Measurements from ENCODE around the gene PCNX1.

The PCNX1 gene

DNA sequence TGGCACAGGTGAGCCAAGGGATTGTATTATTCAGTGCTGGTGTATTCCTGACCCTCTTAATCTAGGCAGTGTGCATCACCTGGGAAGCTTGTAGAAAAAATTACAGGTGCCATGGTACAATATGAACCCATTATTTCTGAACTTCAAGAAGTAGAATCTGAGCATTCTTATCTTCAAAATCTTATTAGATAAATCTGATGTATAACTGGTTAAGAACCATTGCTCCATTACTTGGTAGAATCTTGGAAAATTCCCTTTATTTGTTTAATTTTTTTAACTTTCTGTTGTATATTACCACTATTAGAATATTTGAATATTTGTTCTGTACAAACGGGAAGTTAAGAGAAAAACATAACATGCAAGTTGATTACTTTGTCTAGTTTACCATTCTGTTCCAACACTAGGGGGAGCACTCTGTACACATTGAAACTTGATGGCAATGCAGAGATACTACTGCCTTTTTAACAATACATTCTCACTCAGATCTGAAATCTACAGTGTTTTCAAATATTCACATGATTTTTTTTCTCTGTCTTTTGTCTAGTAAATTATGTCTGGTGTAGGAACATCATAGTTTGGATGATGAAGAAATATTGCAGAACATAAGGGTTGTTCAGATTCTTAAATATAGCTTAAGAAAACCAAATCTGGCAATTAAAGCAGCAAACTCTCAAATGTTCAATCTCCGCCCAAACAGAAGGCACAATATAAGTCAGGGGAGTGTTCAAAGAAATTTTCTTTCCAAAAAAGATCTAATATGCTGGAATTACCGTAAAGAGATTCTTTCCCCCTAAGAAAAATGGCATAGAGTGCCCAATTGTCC is 196.6 kb downstream of the PCNX1 start:
- no peak overlapping the region for H3K9ac ChIP-seq (ENCODE audit: low read depth, low read length)
- H3K36me3 ChIP-seq (ENCODE audit: insufficient read depth, low read length) = no peaks in the 10 kb centered on the region; the same call in 1 of the 2 replicates
- no peaks in the 10 kb centered on the region for H3K9me3 ChIP-seq (ENCODE audit: control insufficient read depth, insufficient read depth, low read length)
- no peaks in the 10 kb centered on the region for H3K4me1 ChIP-seq (ENCODE audit: insufficient read depth, low read length)

DNA sequence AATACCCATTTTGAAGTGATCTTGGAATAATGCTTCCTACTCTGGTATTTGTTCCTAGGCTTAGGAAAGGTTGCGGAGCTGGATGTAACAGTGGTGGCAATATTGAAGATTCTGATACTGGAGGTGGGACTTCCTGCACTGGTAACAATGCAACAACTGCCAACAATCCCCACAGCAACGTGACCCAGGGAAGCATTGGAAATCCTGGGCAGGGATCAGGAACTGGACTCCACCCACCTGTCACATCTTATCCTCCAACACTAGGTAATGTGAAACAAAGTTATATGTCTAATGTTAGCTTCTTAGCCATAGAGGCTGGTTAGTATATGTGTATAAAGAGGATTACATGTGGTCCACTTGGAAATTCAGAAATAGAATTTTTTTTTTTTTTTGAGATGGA is 197.9 kb downstream of the PCNX1 start:
- no peak overlapping the region for H3K9ac ChIP-seq (ENCODE audit: low read depth, low read length)
- H3K36me3 ChIP-seq (ENCODE audit: insufficient read depth, low read length) = no peaks in the 10 kb centered on the region; the same call in 1 of the 2 replicates
- no peaks in the 10 kb centered on the region for H3K9me3 ChIP-seq (ENCODE audit: control insufficient read depth, insufficient read depth, low read length)
- no peaks in the 10 kb centered on the region for H3K4me1 ChIP-seq (ENCODE audit: insufficient read depth, low read length)

DNA sequence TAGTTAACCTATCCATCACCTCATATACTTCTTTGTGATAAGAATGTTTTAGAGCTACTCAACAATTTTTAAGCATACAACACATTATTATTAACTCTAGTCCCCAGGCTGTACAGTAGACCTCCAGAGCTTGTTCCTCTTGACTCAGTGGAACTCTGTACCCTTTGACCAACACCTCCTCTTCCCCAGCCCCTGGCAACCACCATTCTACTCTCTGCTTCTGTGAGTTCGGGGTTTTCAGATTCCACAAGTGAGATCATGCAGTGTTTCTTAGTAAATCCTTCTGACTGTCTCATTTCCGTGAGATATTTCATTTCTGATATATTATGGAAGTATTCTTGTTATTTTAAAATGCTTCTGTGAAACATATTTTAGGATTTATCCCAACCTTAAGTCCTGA is 200.7 kb downstream of the PCNX1 start:
- H3K9me3 ChIP-seq (ENCODE audit: control insufficient read depth, insufficient read depth, low read length) = no peaks in the 10 kb centered on the region
- no peaks in the 10 kb centered on the region for H3K4me1 ChIP-seq (ENCODE audit: insufficient read depth, low read length)
- H3K36me3 ChIP-seq (ENCODE audit: insufficient read depth, low read length) = no peaks in the 10 kb centered on the region
- no peak overlapping the region for H3K9ac ChIP-seq (ENCODE audit: low read depth, low read length)

DNA sequence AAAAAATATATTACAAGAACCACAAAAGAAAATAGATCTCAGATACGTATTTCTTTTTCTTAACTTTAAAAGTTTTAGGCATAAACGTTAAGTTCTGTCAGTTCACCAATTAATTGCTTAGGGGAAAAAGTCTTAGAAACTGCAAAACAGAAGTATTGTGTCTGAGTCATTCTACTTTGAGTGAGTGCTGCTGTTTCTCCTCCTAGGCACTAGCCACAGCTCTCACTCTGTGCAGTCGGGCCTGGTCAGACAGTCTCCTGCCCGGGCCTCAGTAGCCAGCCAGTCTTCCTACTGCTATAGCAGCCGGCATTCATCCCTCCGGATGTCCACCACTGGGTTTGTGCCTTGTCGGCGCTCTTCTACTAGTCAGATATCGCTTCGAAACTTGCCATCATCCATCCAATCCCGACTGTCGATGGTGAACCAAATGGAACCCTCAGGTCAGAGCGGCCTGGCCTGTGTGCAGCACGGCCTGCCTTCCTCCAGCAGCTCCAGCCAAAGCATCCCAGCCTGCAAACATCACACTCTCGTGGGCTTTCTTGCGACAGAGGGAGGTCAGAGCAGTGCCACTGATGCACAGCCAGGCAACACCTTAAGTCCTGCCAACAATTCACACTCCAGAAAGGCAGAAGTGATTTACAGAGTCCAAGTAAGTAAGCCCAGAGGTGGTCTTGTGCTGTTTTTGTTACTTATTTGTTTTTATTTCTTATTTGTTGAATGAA is 201.3 kb downstream of the PCNX1 start:
- Histone ChIP-seq H3K4me1 (ENCODE audit: insufficient read depth, low read length) (no peaks in the 10 kb centered on the region), H3K9ac (ENCODE audit: low read depth, low read length) (no peak overlapping the region), H3K9me3 (ENCODE audit: control insufficient read depth, insufficient read depth, low read length) (no peaks in the 10 kb centered on the region), H3K36me3 (ENCODE audit: insufficient read depth, low read length) (no peaks in the 10 kb centered on the region)

DNA sequence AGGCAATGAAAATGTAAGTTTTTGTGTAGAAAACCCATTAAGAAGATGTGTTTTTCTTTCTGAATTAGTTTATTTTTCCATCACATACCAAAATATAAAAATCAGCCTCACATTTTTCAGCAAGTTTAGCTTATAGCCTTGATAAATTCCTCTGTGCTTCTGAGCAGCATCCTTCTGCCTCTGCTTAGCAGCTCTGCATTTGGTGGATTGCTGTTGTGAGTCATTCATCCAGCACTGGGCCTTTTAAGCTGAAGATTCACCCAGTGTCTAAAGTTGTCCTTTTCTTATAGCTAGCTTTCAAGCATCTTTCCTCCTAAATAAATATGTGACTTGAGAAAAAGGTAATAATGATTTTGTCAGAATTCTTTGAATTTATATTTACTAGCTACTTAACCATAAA is 206.1 kb downstream of the PCNX1 start:
- peaks cover 10% of the 10 kb centered on the region for H3K4me1 ChIP-seq (ENCODE audit: insufficient read depth, low read length)
- H3K9ac ChIP-seq (ENCODE audit: low read depth, low read length) = no peak overlapping the region
- no peaks in the 10 kb centered on the region for H3K9me3 ChIP-seq (ENCODE audit: control insufficient read depth, insufficient read depth, low read length)
- no peaks in the 10 kb centered on the region for H3K36me3 ChIP-seq (ENCODE audit: insufficient read depth, low read length)

DNA sequence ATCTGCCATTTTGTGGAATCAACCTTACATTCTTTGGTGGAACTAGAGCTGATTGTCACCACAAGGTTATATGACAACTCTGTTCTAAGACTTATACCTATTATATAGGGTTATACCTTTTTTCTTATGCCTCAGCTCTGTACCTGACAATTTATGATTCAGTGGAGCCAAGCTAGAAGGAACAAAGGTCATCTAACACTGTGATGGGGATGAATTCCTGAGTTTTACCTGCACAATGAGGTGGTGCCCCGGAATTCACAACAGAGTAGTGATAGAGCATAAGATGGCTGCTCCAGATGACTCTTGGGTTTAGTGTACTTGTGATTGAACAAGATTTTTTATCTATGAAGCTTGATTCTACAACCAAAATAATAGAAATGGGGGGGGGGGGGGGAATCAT is 207.3 kb downstream of the PCNX1 start:
- no peaks in the 10 kb centered on the region for H3K9me3 ChIP-seq (ENCODE audit: control insufficient read depth, insufficient read depth, low read length)
- no peaks in the 10 kb centered on the region for H3K36me3 ChIP-seq (ENCODE audit: insufficient read depth, low read length)
- no peak overlapping the region for H3K9ac ChIP-seq (ENCODE audit: low read depth, low read length)
- H3K4me1 ChIP-seq (ENCODE audit: insufficient read depth, low read length) = peaks cover 18% of the 10 kb centered on the region

DNA sequence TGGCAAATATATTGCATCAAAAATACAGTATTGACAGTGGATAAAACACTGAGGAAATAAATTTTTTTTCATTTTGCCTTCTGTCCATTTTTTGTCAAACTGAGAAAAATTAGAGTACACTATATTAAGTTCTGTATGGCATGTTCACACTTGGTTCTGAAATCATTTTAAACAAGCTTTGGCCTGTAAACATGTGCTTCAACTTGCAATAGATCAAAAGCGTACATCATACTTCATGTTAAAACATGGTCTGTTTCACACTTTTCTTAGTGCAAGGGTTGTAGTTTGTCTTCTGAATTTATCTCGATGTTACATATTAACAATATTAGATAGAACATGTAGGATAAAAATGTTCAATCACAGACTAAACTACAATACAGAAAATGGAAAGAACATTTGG is 208.0 kb downstream of the PCNX1 start:
- H3K4me1 ChIP-seq (ENCODE audit: insufficient read depth, low read length) = peaks cover 18% of the 10 kb centered on the region

DNA sequence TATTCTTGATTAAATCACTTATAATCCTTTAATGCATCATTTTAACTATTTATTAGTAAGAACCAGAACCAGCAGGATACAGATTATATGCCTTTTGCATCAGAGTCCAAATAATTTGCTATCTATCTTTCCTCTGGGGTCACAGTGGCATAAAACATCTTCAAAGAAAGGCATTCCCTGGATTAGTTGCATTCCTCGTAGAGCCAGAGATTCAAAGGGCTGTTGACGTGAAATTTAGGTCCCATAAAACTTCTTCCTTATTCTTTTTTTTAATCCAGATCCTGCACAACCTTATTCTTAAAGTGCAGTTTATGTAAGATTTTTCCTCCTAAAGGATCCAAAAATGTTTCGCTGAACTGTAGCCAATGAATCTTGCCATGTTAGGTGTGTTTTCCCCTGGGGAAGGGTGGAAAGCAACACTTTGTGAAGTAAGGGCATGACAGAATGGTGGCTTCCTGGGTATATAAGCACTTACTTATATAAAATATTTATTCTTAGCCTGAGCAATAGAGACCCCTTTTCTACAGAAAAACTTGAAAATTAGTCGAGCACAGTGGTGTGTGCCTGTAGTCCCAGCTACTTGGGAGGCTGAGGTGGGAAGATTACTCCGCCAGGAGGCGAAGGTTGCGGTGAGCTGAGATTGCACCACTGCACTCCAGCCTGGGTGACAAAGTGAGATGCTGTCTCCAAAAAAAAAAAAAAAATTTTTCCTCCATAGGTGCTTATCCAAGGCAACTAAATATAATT is 208.7 kb downstream of the PCNX1 start:
- Histone ChIP-seq H3K36me3 (ENCODE audit: insufficient read depth, low read length) (no peaks in the 10 kb centered on the region), H3K9me3 (ENCODE audit: control insufficient read depth, insufficient read depth, low read length) (peaks cover 3% of the 10 kb centered on the region; the same call in 1 of the 2 replicates), H3K9ac (ENCODE audit: low read depth, low read length) (no peak overlapping the region), H3K4me1 (ENCODE audit: insufficient read depth, low read length) (peaks cover 18% of the 10 kb centered on the region)

More for the DNA sequence above, 208.0 kb downstream of the PCNX1 start:
- Histone ChIP-seq H3K9ac (ENCODE audit: low read depth, low read length) (no peak overlapping the region), H3K36me3 (ENCODE audit: insufficient read depth, low read length) (no peaks in the 10 kb centered on the region), H3K9me3 (ENCODE audit: control insufficient read depth, insufficient read depth, low read length) (peaks cover 3% of the 10 kb centered on the region; the same call in 1 of the 2 replicates)

DNA sequence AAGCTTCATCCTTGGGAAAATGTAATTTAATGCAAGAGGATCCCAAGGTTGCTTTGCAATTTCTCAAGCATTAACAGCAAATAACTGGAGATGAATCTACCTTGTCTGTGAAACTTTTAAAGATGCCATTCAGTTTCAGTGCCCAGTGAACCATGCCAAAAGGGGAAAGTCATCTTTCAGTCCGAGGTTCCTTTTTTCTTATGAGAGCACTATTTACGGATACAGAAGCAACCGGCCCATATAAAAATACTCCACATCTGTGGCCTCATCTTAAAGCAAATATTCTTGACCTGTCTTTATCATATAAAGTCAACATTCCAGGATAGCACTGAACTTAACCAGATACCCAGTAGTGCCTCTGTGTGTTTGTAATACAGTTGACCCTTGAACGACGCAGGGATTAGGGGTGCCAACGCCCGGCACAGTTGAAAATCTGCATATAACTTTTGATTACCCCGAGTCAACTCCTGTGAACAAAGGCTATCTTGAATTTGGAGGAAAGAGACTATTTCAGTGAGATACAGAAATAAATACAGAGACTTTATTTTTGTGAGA is 209.4 kb downstream of the PCNX1 start:
- H3K9me3 ChIP-seq (ENCODE audit: control insufficient read depth, insufficient read depth, low read length) = peaks cover 7% of the 10 kb centered on the region
- H3K4me1 ChIP-seq (ENCODE audit: insufficient read depth, low read length) = peaks cover 18% of the 10 kb centered on the region
- no peak overlapping the region for H3K9ac ChIP-seq (ENCODE audit: low read depth, low read length)
- H3K36me3 ChIP-seq (ENCODE audit: insufficient read depth, low read length) = no peaks in the 10 kb centered on the region; the same call in 1 of the 2 replicates

DNA sequence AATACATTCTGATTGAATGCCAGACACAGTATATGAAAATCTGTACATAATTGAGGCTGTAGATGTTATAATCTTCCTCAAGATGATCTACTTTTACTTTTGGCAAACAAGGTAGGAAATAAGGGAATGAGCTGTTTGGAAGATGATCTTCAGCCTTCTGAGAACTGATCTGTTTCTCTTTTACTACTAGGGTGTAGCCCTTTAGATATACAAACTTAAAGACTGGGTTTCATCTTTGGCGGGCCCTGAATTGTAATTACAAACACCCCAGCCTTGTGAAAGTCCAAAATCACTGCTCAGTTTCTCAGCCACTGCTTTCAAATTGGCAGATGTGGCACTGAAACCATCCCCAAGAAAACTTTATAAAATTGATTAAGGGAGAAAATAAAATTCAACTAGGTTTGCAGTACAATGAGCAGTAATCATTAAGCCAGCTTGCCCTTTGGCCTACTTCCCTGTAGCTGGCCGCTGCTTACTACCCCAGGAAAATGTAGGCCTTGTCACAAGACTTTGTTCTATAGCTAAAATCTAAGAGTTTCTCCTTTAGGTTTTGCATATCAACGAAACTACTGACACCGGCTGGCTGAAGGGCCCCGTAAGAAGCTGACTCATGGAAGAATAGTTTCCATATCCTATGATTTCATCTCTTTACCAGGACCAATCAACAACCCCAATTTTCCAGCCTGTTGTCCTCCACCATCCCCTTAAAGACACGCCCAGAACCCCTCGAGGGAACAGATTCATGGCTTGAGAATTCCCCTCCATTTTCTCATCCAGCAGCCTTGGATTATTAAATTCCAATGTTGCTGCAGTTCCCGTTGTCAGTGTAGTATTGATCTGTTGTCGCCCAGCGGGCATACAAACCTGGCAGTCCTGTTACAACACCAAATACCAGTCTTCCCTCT is 210.8 kb downstream of the PCNX1 start:
- Histone ChIP-seq H3K4me1 (ENCODE audit: insufficient read depth, low read length) (peaks cover 18% of the 10 kb centered on the region), H3K9me3 (ENCODE audit: control insufficient read depth, insufficient read depth, low read length) (peaks cover 10% of the 10 kb centered on the region), H3K9ac (ENCODE audit: low read depth, low read length) (no peak overlapping the region), H3K36me3 (ENCODE audit: insufficient read depth, low read length) (no peaks in the 10 kb centered on the region; the same call in 1 of the 2 replicates)

DNA sequence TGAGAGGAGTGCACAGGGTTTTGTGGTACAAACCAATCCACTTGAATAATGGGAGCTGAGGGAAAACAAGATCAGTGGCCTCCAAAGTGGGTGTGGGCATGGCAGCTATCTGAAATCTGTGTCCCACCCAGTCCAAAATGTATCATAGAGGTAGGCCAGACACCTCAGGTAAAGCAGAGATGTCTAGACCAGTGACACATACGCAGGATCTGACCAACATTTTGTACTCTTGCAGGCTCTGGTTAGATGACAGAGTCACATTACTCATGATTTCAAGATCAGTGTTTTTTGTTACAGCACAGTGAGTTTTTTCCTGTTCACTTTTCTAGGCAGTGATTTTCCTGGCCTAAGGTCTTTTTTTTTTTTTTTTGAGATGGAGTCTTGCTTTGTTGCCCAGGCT is 211.8 kb downstream of the PCNX1 start:
- Histone ChIP-seq H3K9me3 (ENCODE audit: control insufficient read depth, insufficient read depth, low read length) (peaks cover 20% of the 10 kb centered on the region), H3K36me3 (ENCODE audit: insufficient read depth, low read length) (no peaks in the 10 kb centered on the region; the same call in 1 of the 2 replicates), H3K9ac (ENCODE audit: low read depth, low read length) (no peak overlapping the region), H3K4me1 (ENCODE audit: insufficient read depth, low read length) (peaks cover 18% of the 10 kb centered on the region)

DNA sequence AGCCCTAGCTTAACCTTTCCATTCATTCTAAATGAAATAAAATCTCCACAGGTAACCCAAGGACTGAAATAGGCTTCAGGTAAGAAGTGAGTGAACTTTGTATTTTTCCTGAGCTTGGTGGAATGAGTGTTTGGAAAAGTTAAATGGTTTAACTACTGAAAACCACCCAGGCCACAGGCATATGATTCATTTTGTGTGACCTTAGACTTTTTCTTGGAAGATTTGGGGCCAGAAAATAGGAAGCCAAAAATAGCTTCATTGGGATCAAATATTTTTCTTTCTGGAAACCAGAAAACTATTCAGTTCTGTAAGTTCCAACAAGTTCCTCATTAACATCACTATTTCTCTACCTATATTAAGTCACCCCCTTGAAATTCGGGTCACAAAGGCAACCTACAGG is 212.6 kb downstream of the PCNX1 start:
- Histone ChIP-seq H3K9ac (ENCODE audit: low read depth, low read length) (no peak overlapping the region), H3K36me3 (ENCODE audit: insufficient read depth, low read length) (no peaks in the 10 kb centered on the region; the same call in 1 of the 2 replicates), H3K4me1 (ENCODE audit: insufficient read depth, low read length) (peaks cover 18% of the 10 kb centered on the region), H3K9me3 (ENCODE audit: control insufficient read depth, insufficient read depth, low read length) (peaks cover 20% of the 10 kb centered on the region)

DNA sequence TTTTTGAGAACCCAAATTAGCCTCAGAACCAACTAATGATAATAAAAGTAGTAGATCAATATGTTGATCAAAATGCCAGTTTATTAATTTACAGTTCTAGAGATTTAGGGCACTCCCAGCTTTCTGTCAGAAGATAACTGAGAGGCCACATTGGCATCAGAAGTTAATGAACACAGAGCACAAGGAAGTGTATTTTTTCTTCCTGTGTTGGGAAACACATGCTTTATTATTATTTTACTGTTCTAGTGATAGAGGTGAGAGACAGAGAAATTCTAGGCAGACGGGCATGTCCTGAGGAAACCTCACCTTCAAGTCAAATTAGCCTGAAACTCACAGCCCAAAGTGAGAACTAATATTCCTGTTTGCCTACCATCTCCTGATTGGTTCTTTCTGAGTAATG is 213.7 kb downstream of the PCNX1 start:
- H3K9me3 ChIP-seq (ENCODE audit: control insufficient read depth, insufficient read depth, low read length) = peaks cover 20% of the 10 kb centered on the region
- H3K4me1 ChIP-seq (ENCODE audit: insufficient read depth, low read length) = peaks cover 18% of the 10 kb centered on the region
- no peak overlapping the region for H3K9ac ChIP-seq (ENCODE audit: low read depth, low read length)

More for the DNA sequence above, 213.7 kb downstream of the PCNX1 start:
- no peaks in the 10 kb centered on the region; the same call in 1 of the 2 replicates for H3K36me3 ChIP-seq (ENCODE audit: insufficient read depth, low read length)
